Fibroblast of mammary gland (primary cell): ENCODE data around the gene SAMSN1.

ENCODE experiments used
- DNase-seq: peaks from one replicate; pipeline ENCODE4 v3.0.0-alpha.2; 2010; ENCODE audit warnings: low read depth
- H3K4me3 ChIP-seq: 2 replicates; pipeline ENCODE4 v1.5.1; 2011; ENCODE audit warnings: low read depth, mild to moderate bottlenecking, low read length, moderate library complexity; ENCODE audit not compliant: control insufficient read depth
- CTCF ChIP-seq: conservative IDR thresholded peaks from 2 replicates; pipeline ENCODE4 v1.5.1; 2011; ENCODE audit warnings: low read depth, low read length, inconsistent platforms; ENCODE audit not compliant: control insufficient read depth, insufficient read depth

The SAMSN1 gene

DNA sequence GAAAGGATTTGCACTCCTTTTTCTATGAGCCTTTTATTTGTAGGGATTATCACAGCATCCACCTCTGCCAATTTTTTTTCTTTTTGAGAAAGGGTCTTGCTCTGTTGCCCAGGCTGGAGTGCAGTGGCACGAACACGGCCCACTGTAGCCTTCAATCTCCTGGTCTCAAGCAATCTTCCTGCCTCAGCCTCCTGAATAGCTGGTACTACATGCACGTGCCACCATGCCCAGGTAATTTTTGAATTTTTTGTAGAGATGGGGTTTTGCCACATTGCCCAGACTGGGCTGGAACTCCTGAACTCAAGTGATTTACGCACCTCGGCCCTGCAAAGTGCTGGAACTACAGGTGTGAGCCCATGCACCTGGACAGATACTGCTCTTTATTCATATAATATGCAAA is 2.1 kb downstream of the SAMSN1 start:
- TF ChIP-seq CTCF = no peak
- DNase-seq = no peak
- no peak overlapping the region for H3K4me3 ChIP-seq

GRCh38 chr21:14542638-14543037 is 3.5 kb downstream of the SAMSN1 start:
- no peak for TF ChIP-seq CTCF
- DNase-seq = no peak
- H3K4me3 ChIP-seq = no peak overlapping the region

DNA sequence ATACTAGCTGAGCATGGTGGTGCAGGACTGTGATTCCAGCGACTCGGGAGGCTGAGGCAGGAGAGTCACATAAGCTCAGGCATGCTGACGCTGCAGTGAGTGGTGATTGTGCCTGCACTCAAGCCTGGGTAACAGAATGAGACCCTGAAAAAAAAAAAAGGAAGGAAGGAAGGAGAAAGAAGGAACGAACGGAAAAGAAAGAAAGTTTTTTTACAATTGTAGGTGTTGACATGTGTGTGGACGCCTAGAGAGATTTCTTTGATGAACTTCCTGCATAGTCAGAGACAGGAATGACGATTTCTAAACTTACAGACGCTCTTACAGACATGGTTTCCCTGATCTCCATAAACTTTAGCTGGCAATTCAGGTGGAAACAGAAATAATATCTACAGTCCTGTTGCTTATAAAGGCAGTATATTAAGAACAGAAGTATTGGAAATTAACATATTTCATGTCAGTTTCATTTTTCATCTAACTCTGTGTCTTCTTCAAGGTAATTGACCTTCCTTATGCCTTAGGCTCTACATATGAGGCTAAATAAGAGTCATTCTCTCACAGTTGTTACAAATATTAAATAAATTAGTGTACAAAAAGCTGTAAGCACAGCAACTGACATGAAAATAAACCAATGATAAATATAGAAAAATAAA is 4.1 kb downstream of the SAMSN1 start:
- DNase-seq = no peak
- no peak overlapping the region for H3K4me3 ChIP-seq
- no peak for TF ChIP-seq CTCF

GRCh38 chr21:14538483-14538882 is 7.6 kb downstream of the SAMSN1 start:
- DNase-seq = no peak
- no peak for TF ChIP-seq CTCF
- H3K4me3 ChIP-seq = no peak overlapping the region

DNA sequence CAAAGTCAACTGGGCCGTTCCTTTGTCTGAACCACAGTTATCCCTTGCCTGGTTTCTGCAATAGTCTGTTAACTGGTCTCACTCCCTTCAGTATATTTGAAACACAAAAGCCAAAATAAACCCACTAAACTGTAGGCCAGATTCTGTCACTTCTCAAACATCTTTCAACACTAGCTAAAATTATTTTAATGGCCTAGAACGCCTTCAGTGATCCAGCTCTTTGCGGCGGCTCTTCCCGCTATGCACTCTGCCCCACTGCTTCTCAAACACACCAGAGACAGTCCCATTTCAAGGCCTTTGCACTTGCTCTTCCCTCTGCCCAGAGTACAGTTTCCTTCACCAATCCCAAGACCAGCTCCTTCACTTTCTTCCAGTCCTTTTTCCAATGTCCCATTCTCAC is 9.2 kb downstream of the SAMSN1 start:
- no peak for DNase-seq
- no peak for TF ChIP-seq CTCF
- no peak overlapping the region for H3K4me3 ChIP-seq

GRCh38 chr21:14535702-14536101 is 10.4 kb downstream of the SAMSN1 start:
- DNase-seq = no peak
- no peak overlapping the region for H3K4me3 ChIP-seq
- TF ChIP-seq CTCF = no peak
